Measurements from ENCODE around the gene CFAP47. TPM values are rescaled to one million over a fixed set of nuclear protein-coding genes. Genes with fewer than 3 reads are reported as not detected.

CFAP47 gene
- total and polyA plus RNA-seq, 2 of the 8 experiments (the other 6 are each of a cell fraction or from before 2014, with no cell fraction given): 0.04 TPM; not detected in 1

DNA sequence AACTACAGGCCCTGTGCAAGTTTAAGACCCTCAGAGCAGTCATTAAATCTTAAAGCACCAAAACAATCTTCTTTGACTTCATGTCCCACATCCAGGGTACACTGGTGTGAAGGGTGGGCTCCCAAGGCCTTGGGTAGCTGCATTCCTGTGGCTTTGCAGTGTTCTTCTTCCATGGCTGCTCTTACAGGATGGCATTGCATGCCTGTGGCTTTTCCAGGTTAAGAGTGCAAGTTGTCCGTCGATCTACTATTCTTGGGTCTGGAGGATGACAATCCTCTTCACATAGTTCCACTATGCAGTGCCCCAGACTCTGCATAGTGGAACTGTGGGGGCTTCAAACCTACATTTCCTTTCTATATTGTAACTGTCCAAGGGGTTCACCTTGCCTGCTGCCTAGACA is 494.5 kb downstream of the CFAP47 start:
- no peak for FAIRE-seq

More for the DNA sequence above, 494.5 kb downstream of the CFAP47 start:
- H3K4me2 ChIP-seq (ENCODE audit: insufficient read depth in 1 of 2, low read depth in 2 of 2, low read length in 2 of 2): no peak overlapping the region
- H3K56ac ChIP-seq (replicated peaks; ENCODE audit: insufficient read length, low read depth, low read length): no peak overlapping the region
- H3K27ac ChIP-seq (ENCODE audit: low read depth, low read length): no peak overlapping the region
- no peak overlapping the region for H2BK120ac ChIP-seq (replicated peaks; ENCODE audit: low read depth, low read length)
- no peak overlapping the region for H2BK15ac ChIP-seq (ENCODE audit: low read length)
- no peaks in the 10 kb centered on the region for H3K9me3 ChIP-seq (ENCODE audit: insufficient read depth in 2 of 2, low read depth in 1 of 2, low read length in 1 of 2)
- no peak overlapping the region for H4K8ac ChIP-seq (ENCODE audit: extremely low read depth, insufficient read depth, low read length)
- no peaks in the 10 kb centered on the region for H3K27me3 ChIP-seq (replicated peaks in 1 of 4; ENCODE audit: control insufficient read depth in 3 of 4, extremely low read depth in 1 of 4, insufficient read depth in 3 of 4, low read length in 3 of 4)
- no peak overlapping the region for H4K5ac ChIP-seq (ENCODE audit: insufficient read length, low read depth, low read length)
- H2BK12ac ChIP-seq (ENCODE audit: low read depth, low read length): no peak overlapping the region
- H3K23me2 ChIP-seq (ENCODE audit: low read depth, low read length): no peaks in the 10 kb centered on the region
- H2BK20ac ChIP-seq (ENCODE audit: low read length): no peak overlapping the region
- no peak overlapping the region for H3K18ac ChIP-seq (ENCODE audit: extremely low read depth, low read length)
- no peak for DNase-seq (ENCODE audit: low read depth in 1 of 2, low spot score in 2 of 2)
- H3K4ac ChIP-seq (replicated peaks; ENCODE audit: insufficient read length, low read depth, low read length): no peak overlapping the region
- no peak overlapping the region for H2AK5ac ChIP-seq (ENCODE audit: low read depth, low read length)
- no peaks in the 10 kb centered on the region for H3K4me1 ChIP-seq (replicated peaks in 1 of 4; ENCODE audit: control insufficient read depth in 3 of 4, insufficient read depth in 4 of 4, low read length in 3 of 4)
- H2AFZ ChIP-seq (ENCODE audit: low read length): no peak overlapping the region
- no peak overlapping the region for H3K4me3 ChIP-seq (ENCODE audit: extremely low read depth in 1 of 4, insufficient read depth in 2 of 4, low read depth in 3 of 4, low read length in 4 of 4)
- TF ChIP-seq, protein P1, sequence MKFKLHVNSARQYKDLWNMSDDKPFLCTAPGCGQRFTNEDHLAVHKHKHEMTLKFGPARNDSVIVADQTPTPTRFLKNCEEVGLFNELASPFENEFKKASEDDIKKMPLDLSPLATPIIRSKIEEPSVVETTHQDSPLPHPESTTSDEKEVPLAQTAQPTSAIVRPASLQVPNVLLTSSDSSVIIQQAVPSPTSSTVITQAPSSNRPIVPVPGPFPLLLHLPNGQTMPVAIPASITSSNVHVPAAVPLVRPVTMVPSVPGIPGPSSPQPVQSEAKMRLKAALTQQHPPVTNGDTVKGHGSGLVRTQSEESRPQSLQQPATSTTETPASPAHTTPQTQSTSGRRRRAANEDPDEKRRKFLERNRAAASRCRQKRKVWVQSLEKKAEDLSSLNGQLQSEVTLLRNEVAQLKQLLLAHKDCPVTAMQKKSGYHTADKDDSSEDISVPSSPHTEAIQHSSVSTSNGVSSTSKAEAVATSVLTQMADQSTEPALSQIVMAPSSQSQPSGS (IDR thresholded peaks at IDR 0.05; ENCODE audit: low read length): no peak
- no peak overlapping the region for H4K91ac ChIP-seq (replicated peaks; ENCODE audit: insufficient read length, low read length)
- ChIA-PET POLR2A (ENCODE audit: partially characterized antibody) (no interaction called here), CTCF (ENCODE audit: partially characterized antibody) (no interaction called here)
- no peak overlapping the region for H3K23ac ChIP-seq (ENCODE audit: insufficient read length)
- no peaks in the 10 kb centered on the region for H4K20me1 ChIP-seq (replicated peaks in 1 of 2; ENCODE audit: control insufficient read depth in 1 of 2, insufficient read depth in 2 of 2, low read length in 2 of 2)
- no peak overlapping the region for H3K14ac ChIP-seq (ENCODE audit: insufficient read length)
- no peak overlapping the region for H2BK5ac ChIP-seq (ENCODE audit: low read depth, low read length)
- 100% methylated on average over 2 of the region's 2 CpGs; no CpG with 5 or more reads in 1 of the 2 experiments for WGBS, 2 experiments (ENCODE audit: extremely low coverage in 1 of 2, insufficient coverage in 1 of 2, insufficient read length in 1 of 2, insufficient replicate concordance in 2 of 2, low coverage in 1 of 2, low lambda C conversion rate in 2 of 2, missing lambda C conversion rate in 1 of 2)
- H3K79me1 ChIP-seq (ENCODE audit: low read depth, low read length): no peaks in the 10 kb centered on the region
- no peak overlapping the region for H3K9ac ChIP-seq (replicated peaks in 1 of 4; ENCODE audit: extremely low read depth in 1 of 4, low read depth in 3 of 4, low read length in 3 of 4)
- no peaks in the 10 kb centered on the region for H3K79me2 ChIP-seq (ENCODE audit: control insufficient read depth in 1 of 2, insufficient read depth in 2 of 2, low read length in 2 of 2)
- no peaks in the 10 kb centered on the region for H3K36me3 ChIP-seq (ENCODE audit: control insufficient read depth in 2 of 4, insufficient read depth in 4 of 4, low read length in 3 of 4)

All from H1 (cell line).